GM12878 (cell line): Measurements from ENCODE around the gene CLSTN2. TPM values are rescaled to one million over a fixed set of nuclear protein-coding genes. Genes with fewer than 3 reads are reported as not detected.

Source experiments
- BHLHE40 ChIP-seq, 2 experiments: fragments of 450-650 bp in 1 of 2; IDR thresholded peaks; 2 replicates each; pipeline ENCODE4 v1.6.1; 2011 to 2017; ENCODE audit warnings: low read depth in 2 of 2, borderline replicate concordance in 1 of 2, improper control_type of control experiment in 1 of 2, low read length in 1 of 2, mild to moderate bottlenecking in 1 of 2
- MEF2A ChIP-seq: IDR thresholded peaks from 2 replicates; pipeline ENCODE4 v1.6.1; 2011; ENCODE audit warnings: low read depth, mild to moderate bottlenecking, low read length, moderate library complexity; ENCODE audit not compliant: insufficient read depth
- MTA3 ChIP-seq: IDR thresholded peaks from 2 replicates; pipeline ENCODE4 v1.6.1; 2012; ENCODE audit warnings: low read length, inconsistent platforms, borderline replicate concordance
- SMAD5 ChIP-seq: IDR thresholded peaks from 2 replicates; pipeline ENCODE4 v1.6.1; 2016; ENCODE audit warnings: antibody characterized with exemption, low read depth
- ZBTB11 ChIP-seq: fragments of 450-650 bp; formaldehyde crosslinking; IDR thresholded peaks from 2 replicates; pipeline ENCODE4 v1.5.0; 2022; ENCODE audit warnings: mild to moderate bottlenecking, missing genetic modification characterization
- ZNF384 ChIP-seq: IDR thresholded peaks from 2 replicates; pipeline ENCODE4 v1.6.1; 2012; ENCODE audit warnings: low read depth, mild to moderate bottlenecking, low read length, improper control_type of control experiment, borderline replicate concordance
- polyA plus RNA-seq, 11 experiments: library from polyadenylated mRNA; depleted of rRNA in 4 of 11; unstranded in 6 of 11; stranded (reverse) in 5 of 11; fragments of >200 nt; fragmentation: Nextera tagmentation in 4 of 11; fragmentation: Illumina TruSeq in 1 of 11; extraction: Ambion mirVana in 4 of 11; extraction: Trizol in 1 of 11; gene quantifications; 1 replicate in 1 of 11; 2 replicates in 10 of 11; pipeline versions ENCODE4 v1.2.1 to v1.2.3, GENCODE V29; 2011 to 2016; ENCODE audit warnings: inconsistent platforms in 2 of 11, missing spikeins in 2 of 11, low read depth in 1 of 11
- total RNA-seq, 4 experiments: library from RNA; depleted of rRNA in 3 of 4; stranded (reverse); fragments of >200 nt in 3 of 4; fragmentation: Illumina TruSeq in 1 of 4; extraction: Trizol in 1 of 4; gene quantifications; 2 replicates each; pipeline versions ENCODE4 v1.2.1 to v1.2.3, GENCODE V29; 2013 to 2021
- TF ChIP-seq, protein P1 (sequence below): fragments of 450-650 bp; IDR thresholded peaks from 2 replicates; pipeline ENCODE4 v1.6.1; 2017; ENCODE audit warnings: mild to moderate bottlenecking, moderate library complexity
- TF ChIP-seq, protein P2 (sequence below): IDR thresholded peaks from 2 replicates; pipeline ENCODE4 v1.6.1; 2011; ENCODE audit warnings: low read depth, low read length, improper control_type of control experiment, borderline replicate concordance

CLSTN2 gene
- total and polyA plus RNA-seq, 10 of the 15 experiments (the other 5 are each of a cell fraction or from before 2014, with no cell fraction given): under 0.01 to 0.10 (median under 0.01) TPM; not detected in 5

DNA sequence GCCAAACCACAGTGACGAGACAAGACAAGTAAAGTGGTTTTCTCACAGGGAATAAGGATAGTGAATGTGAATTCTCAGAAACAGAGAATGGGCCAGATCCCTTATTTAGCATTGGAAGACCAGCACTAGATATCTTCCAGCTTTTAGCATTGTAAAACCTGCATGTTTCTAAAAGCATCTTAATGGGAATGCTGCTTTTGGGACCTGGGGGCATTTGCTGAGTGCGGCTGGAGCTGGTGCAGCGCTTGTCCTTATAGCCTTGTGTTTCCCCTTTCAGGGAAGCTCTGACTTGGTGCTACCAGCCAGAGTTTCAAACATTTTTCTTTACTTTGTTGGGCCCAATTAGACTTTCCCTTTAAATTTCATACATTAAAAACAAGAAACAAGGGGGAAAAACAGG lies 52.9 kb downstream of the CLSTN2 start (continued):
- TF ChIP-seq, protein P1, sequence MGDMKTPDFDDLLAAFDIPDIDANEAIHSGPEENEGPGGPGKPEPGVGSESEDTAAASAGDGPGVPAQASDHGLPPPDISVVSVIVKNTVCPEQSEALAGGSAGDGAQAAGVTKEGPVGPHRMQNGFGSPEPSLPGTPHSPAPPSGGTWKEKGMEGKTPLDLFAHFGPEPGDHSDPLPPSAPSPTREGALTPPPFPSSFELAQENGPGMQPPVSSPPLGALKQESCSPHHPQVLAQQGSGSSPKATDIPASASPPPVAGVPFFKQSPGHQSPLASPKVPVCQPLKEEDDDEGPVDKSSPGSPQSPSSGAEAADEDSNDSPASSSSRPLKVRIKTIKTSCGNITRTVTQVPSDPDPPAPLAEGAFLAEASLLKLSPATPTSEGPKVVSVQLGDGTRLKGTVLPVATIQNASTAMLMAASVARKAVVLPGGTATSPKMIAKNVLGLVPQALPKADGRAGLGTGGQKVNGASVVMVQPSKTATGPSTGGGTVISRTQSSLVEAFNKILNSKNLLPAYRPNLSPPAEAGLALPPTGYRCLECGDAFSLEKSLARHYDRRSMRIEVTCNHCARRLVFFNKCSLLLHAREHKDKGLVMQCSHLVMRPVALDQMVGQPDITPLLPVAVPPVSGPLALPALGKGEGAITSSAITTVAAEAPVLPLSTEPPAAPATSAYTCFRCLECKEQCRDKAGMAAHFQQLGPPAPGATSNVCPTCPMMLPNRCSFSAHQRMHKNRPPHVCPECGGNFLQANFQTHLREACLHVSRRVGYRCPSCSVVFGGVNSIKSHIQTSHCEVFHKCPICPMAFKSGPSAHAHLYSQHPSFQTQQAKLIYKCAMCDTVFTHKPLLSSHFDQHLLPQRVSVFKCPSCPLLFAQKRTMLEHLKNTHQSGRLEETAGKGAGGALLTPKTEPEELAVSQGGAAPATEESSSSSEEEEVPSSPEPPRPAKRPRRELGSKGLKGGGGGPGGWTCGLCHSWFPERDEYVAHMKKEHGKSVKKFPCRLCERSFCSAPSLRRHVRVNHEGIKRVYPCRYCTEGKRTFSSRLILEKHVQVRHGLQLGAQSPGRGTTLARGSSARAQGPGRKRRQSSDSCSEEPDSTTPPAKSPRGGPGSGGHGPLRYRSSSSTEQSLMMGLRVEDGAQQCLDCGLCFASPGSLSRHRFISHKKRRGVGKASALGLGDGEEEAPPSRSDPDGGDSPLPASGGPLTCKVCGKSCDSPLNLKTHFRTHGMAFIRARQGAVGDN: no peak
- TF ChIP-seq, protein P2, sequence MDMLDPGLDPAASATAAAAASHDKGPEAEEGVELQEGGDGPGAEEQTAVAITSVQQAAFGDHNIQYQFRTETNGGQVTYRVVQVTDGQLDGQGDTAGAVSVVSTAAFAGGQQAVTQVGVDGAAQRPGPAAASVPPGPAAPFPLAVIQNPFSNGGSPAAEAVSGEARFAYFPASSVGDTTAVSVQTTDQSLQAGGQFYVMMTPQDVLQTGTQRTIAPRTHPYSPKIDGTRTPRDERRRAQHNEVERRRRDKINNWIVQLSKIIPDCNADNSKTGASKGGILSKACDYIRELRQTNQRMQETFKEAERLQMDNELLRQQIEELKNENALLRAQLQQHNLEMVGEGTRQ: no peak
- TF ChIP-seq MEF2A: no peak
- no peak for TF ChIP-seq ZNF384
- no peak for TF ChIP-seq ZBTB11 (CRISPR knock-in tag)
- TF ChIP-seq BHLHE40 (IDR thresholded peaks at IDR 0.05; ENCODE audit: borderline replicate concordance in 1 of 2, low read depth in 2 of 2, low read length in 1 of 2): no peak
- TF ChIP-seq MTA3: no peak
- TF ChIP-seq SMAD5: no peak
